NCI-H2227 (cell line): ENCODE measurements around the gene CLDN19.
"Not testable (repeated sequence)": the region's sequence is repeated elsewhere in the genome, so short reads cannot be mapped to it uniquely, and the experiment has no call there.

Experiments
- DNase-seq: peaks from one replicate; lab custom pipeline; 2025; ENCODE audit not compliant: unreplicated experiment; lab: John Stamatoyannopoulos, UW

The CLDN19 gene

DNA sequence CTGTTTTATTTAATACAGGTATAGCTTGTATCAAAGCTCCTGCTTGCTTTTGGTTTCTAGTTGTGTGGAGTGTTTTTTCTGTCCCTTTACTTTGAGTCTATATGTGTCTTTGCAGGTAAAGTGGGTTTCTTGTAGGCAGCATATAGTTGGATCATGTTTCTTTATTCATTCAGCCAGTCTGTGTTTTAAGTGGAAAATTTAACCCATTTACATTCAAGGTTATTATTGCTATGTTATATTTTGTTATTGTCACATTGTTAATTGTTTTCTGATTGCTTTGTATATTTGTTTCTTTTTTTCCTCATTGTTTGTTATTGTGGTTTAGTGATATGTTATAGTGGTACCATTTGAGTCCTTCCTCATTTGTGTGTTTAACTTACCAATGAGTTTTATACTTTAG is 26.7 kb downstream of the CLDN19 start:
- DNase-seq, result no peak

DNA sequence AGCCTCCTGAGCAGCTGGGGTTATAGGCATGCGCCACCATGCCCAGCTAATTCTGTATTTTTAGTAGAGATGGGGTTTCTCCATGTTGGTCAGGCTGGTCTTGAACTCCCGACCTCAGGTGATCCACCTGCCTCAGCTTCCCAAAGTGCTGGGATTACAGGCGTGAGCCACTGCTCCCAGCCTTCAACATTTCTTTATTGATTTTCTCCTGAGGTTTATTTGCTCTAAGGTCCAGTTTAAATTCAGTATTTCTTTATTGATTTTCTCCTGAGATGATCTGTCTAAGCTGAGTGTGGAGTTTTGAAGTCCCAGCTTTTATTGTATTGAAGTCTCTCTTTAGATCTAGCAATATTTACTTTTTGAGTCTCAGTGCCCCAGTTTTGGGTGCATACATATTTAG is 27.2 kb downstream of the CLDN19 start:
- not testable (repeated sequence) for DNase-seq

DNA sequence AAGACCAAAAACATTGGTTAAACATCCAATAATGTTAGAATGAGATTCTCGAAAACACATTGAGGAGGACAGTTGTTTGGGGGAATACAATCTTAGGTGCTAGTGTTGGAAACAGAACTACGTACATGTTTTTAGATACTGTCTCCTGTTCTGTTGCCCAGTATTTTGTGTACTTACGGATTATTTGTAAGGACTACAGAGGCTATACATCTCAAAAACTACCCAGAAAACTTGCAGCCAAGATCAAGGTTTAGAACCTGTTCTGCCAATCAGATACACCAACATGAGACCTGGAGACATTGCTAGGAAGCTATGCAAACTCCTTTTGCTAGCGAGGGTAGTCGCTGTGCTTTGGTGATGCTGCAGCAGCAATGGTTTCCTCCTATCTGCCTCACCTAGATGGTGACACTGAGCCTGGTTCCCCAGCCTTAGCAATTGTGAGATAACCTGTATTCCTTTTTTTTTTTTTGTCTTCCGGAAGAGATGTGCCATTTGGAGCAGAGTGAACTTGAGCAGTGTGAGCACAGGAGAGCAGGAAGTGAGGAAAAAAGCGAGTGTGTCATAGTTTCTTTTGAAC is 36.1 kb downstream of the CLDN19 start:
- no peak for DNase-seq

DNA sequence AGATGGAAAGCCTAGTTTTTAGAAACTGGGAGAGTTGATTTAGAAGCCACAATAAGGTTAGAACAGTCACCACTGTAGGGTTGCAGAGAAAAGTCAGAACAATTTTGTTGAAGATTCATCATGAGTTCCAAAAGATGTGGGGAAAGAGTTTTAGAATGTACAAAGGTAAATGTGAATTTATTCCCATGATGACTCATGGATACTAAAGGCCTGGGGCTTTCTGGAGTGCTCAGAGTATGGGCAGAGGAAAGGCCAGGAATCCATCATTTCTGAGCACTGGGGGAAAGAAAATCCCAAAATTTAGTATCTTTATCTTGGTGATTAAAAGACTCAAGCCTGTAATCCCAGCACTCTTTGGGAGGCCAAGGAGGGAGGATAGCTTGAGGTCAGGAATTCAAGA is 40.0 kb downstream of the CLDN19 start:
- DNase-seq, result no peak

DNA sequence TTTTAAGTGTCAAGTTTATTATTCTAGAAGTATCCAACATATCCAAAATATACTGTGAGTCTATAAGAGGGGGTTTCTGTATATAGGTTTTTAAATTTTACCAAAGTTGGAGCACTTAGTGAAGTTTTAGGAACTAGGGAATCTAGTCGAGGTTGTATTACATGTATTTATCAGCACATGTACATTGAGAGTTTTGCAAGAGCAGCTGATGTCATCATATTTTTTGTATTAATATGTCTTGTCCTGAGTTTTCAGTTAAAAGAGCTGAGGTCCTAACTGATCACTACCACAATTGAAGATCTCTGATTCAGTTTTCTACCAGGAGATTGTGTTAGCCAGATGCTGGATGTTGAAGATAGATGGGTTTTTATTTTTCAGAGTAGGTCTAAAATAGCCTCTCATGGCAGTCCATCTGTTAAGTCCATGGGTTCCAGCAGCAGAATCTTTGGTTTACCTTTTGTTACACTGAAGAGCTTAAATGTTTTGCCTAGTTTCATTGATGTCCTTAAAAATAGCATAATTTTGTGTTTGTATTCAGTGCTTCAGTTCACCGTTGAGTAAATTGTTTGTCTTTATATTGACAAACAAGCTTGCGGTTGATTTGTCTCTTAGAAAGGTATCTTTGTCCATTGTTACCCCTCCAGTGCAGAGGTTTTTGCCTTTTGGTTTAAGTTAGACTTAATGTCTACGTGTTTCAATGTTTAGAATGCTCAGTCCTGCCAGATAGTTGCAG is 41.8 kb downstream of the CLDN19 start:
- no peak for DNase-seq

DNA sequence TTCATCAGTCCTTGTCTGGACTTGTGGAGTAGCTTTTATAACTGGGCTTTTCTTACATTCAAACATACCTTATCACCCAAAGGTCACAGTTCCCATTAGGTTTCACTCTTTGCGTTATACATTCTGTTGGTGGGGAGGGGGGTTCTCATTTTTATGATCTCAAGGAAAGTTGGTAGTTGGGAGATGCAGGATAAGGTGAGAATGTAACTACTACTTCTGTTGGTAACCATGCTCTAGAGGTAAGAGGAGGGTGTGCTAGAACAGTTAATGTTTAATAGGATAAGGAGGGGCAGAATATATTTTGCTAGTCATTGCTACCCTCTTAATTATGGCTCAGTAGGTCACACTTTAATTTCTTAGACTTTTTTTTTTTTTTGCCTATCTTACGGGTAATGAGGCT is 47.1 kb downstream of the CLDN19 start:
- no peak for DNase-seq

DNA sequence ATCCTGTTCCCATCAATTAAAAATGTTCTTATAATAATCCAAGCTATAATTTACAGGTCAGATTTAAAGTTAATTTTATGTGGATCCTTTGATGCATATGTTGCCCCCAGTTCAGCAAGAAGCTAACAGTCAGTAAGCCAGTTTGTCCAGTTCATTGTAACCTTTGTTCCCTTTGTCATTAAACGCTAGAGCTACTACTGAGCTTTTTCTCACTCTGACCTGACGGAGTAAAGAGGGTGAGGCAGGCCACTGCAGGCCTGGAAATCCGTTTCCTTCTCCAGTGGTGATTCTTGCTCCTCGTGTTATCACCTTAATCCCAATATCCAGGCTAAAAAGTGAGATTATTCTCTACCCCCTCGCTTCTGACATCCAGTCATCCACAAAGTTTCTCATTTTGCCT is 47.6 kb downstream of the CLDN19 start:
- DNase-seq, result no peak

DNA sequence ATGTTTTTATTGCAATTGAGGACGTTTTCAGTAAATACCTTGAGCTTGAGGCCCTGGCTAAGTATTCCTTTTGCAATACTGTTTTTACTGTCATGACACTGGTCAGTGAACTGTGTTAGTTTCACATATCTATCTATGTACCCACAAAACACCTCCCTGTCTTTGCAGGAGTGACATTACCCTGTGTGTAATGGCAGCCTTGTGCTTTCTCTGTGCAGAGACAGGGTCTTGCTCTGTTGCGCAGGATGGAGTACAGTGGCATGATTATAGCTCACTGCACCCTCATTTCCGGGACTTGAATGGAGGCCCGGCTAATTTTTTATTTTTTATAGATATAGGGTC is 48.9 kb downstream of the CLDN19 start:
- no peak for DNase-seq

DNA sequence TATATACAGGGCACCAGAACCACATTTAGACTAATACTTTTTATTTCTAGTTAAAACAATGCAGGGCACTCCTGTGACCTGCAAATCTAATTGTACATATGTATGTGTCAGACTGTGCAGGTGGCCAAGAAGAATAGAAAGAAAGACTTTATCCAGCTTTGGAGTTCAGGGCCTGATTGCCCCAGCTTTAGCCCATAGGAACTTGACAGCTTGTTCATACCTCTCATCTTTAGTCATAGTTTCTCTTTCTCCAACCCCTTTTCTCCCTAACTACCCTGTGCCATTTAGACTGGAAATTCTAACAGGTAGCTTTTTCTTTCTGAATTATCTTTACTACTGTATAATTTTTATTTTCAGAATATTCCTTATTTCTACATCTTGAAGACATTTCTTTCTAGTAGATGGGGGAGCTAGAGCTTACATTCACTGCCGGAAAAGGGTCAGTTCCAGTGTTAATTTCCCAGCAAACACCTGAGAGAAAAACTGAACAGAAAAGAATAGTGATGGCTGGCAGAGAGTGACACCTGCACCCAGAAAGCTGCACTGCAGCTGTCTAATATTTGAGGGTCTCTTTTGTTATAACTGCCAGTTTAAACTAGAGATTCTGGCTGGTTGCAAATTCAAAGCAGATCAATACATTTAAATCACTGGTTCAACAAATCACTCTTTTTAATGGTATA is 49.4 kb downstream of the CLDN19 start:
- DNase-seq, result no peak

DNA sequence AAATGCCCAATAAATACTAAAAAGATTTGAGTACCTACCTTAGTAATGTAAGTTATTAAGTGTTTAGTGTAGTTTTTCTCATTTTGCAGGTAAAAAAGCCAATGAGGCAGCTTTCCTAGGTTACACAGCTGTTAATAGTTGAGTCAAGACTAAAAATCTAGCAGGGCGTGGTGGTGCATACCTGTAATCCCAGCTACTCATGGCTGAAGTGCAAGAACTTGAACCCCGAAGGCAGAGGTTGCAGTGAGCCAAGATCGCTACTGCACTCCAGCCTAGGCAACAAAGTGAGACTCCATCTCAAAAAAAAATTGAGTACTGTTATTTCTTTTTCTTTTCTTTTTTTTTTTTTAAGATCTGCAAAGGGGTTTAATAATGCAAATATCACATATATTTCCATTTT is 50.1 kb downstream of the CLDN19 start:
- DNase-seq, result no peak

DNA sequence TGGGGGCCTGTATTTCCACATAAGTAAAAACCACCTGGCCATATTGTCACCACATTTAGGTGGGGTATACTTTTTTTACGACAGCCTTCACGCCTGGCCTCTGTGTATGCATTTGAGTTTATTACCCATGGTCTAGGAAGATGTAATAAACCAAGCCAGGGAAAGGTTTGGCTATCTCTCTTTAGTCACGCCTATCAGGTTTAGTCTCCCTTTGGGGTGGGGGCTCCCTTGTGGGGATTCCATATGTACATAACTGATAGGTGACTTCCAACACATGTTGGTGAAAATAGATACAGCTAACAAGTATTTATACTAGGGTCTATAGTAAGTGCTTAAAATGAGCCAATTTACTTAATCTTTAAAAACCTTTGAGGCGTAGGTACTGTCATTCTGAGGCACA is 53.6 kb downstream of the CLDN19 start:
- no peak for DNase-seq

DNA sequence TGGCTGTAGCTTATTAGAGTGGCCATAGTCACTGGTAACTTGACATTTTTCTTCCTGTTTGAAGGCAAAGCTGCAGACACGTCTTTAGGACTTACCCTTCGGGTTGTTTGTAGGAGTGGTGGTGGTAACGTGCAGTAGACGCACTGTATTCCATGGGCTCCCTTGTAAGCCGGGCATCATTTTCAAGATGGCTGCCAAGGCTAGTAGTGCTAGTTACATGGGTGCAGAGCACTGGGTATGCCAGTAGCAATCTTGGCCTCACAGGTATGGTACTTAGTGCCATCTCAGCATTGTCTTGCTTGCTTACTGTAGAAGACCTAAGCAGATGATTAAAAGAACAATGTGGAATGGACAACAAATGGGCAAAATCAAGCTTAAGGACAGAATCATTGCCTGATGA is 55.9 kb downstream of the CLDN19 start:
- peak; percentile 41 for DNase-seq
